Measurements from ENCODE around the gene ACSL6.

ACSL6 gene

DNA sequence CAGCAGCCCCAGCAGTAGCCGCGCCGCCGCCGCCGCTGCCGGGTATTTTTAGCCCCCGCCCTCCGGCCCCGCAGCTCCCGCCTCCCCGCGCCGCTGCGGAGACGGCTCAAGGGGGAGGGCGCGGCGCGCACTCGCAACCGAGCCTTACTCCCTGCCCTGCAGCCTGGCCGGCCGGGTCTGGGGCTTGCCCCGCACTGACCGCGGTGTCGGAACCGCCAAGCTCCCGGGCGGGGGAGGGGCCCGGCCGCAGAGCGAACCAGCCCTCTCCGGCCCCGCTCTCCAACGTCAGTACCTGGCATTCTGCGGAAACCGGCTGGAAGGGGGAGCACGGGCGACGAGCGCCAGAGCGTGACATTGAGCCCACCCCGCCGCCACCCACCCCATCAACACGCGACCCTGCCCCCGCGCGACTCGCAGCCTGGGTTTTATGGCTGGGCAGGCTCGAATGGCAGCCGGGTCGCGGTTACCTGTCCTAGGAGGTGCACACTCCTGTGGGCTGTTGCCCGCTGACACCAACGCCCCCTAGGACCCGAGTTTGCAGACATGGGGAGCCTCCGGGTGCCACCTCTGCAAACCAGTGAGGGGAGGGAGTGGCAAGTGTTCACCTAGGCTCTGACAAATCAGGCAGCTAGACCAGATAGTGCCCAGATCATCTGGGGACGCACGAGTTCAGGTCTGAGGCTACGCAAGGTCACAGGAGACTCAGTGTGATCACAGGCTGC is at the start of gene ACSL6:
Gene ACSL6, minus strand, starts transcription at position 37 of the 722 bp plus-strand sequence. CDS start 105 bp downstream, outside the sequence.
- Histone ChIP-seq H3K27me3 (ENCODE audit: control insufficient read depth in 2 of 2, insufficient read depth in 2 of 2, low read length in 2 of 2) (peaks cover 22 to 25% of the 10 kb centered on the region in 2 donors), H3K4me3 (ENCODE audit: low read length in 2 of 2) (peak within 1 kb of the TSS; percentile 48 to 64), H3K9me3 (ENCODE audit: control insufficient read depth in 2 of 2, low read length in 2 of 2) (no peaks in the 10 kb centered on the region), H3K4me1 (ENCODE audit: control insufficient read depth in 2 of 2, insufficient read depth in 2 of 2, low read length in 2 of 2) (no peaks in the 10 kb centered on the region), H3K36me3 (ENCODE audit: control insufficient read depth in 2 of 2, insufficient read depth in 2 of 2, low read length in 2 of 2) (no peaks in the 10 kb centered on the region), H3K9ac (ENCODE audit: low read depth in 1 of 2, low read length in 2 of 2) (peak within 1 kb of the TSS in 1 of 2 donors; percentile 40), H3K27ac (ENCODE audit: low read depth in 2 of 2, low read length in 2 of 2) (no peak within 1 kb of the TSS)

- peaks cover 0 to 2% of the 10 kb centered on the region in 2 donors for H3K27me3 ChIP-seq (ENCODE audit: control insufficient read depth in 2 of 2, insufficient read depth in 2 of 2, low read length in 2 of 2)
- H3K4me1 ChIP-seq (ENCODE audit: control insufficient read depth in 2 of 2, insufficient read depth in 2 of 2, low read length in 2 of 2): no peaks in the 10 kb centered on the region
- H3K4me3 ChIP-seq (ENCODE audit: low read length in 2 of 2): no peak within 1 kb of the TSS
- no peak within 1 kb of the TSS for H3K27ac ChIP-seq (ENCODE audit: low read depth in 2 of 2, low read length in 2 of 2)
- H3K36me3 ChIP-seq (ENCODE audit: control insufficient read depth in 2 of 2, insufficient read depth in 2 of 2, low read length in 2 of 2): no peaks in the 10 kb centered on the region
- H3K9me3 ChIP-seq (ENCODE audit: control insufficient read depth in 2 of 2, low read length in 2 of 2): no peaks in the 10 kb centered on the region
- H3K9ac ChIP-seq (ENCODE audit: low read depth in 1 of 2, low read length in 2 of 2): no peak within 1 kb of the TSS
Observed at GRCh38 chr5:132060501-132061161, 49.2 kb upstream of the ACSL6 start, which contains the start of gene IL3. Gene IL3, plus strand, starts transcription at chr5:132060655. Its CDS starts 52 bp downstream, at chr5:132060707.

- Histone ChIP-seq H3K36me3 (ENCODE audit: control insufficient read depth in 2 of 2, insufficient read depth in 2 of 2, low read length in 2 of 2) (no peaks in the 10 kb centered on the region), H3K27me3 (ENCODE audit: control insufficient read depth in 2 of 2, insufficient read depth in 2 of 2, low read length in 2 of 2) (peaks cover 0 to 2% of the 10 kb centered on the region in 2 donors), H3K4me3 (ENCODE audit: low read length in 2 of 2) (no peak overlapping the region)
Observed at GRCh38 chr5:132059696-132060500, 48.4 kb upstream of the ACSL6 start.

DNA sequence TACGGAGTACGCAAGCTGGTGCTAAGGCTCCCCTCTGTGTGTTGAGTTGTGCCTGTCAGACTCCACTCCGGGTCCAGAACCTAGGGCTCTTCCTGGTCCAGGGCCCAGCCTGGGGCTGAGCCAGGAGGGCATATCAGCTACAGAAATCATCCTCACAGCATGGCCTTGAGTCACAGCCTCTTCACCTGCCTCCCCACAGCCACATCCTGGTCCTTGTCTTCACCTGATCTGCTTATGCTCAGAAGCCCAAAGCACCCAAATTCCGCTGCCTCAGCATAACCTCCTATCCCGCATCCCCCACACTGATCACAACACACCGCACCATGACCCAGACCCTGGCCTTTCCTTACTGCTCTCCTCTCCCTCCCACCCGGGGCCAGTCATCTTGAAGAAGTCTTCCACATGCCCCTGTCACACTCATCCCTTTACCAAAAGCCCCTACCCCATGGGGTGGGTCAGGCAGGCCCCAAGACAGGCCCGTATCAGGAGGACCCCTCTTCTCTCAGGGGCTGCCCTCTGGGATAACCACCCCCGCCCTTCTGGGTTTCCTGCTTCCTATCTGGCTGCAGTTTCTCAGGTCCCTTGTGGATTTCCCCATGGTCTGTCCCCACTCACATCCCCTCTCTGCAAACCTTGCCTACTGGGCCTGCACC is 47.7 kb upstream of the ACSL6 start:
- peaks cover 0 to 2% of the 10 kb centered on the region in 2 donors for H3K27me3 ChIP-seq (ENCODE audit: control insufficient read depth in 2 of 2, insufficient read depth in 2 of 2, low read length in 2 of 2)

More at GRCh38 chr5:132059696-132060500, 48.4 kb upstream of the ACSL6 start:
- no peak overlapping the region for H3K9ac ChIP-seq (ENCODE audit: low read depth in 1 of 2, low read length in 2 of 2)
- no peaks in the 10 kb centered on the region for H3K4me1 ChIP-seq (ENCODE audit: control insufficient read depth in 2 of 2, insufficient read depth in 2 of 2, low read length in 2 of 2)
- H3K27ac ChIP-seq (ENCODE audit: low read depth in 2 of 2, low read length in 2 of 2): no peak overlapping the region
- H3K9me3 ChIP-seq (ENCODE audit: control insufficient read depth in 2 of 2, low read length in 2 of 2): no peaks in the 10 kb centered on the region

DNA sequence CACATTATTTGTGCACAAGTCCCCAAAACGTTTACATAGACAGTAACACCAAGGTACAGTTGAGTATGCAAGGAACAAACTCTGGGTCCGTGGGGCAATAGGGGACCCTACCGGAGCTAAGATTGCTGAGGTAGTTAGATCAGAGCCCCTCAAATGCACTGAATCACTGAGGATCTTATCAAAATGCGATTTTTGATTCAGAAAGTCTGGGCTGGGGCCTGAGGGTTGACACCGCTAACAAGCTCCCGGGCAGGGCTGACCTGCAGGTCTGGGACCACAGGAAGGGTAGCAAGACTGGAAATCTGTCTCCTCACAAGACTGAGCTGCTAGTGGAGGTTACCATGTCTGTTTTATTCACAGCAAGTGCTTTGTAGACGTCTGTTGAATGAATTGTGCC is 47.2 kb upstream of the ACSL6 start:
- no peaks in the 10 kb centered on the region for H3K4me1 ChIP-seq (ENCODE audit: control insufficient read depth in 2 of 2, insufficient read depth in 2 of 2, low read length in 2 of 2)
- H3K4me3 ChIP-seq (ENCODE audit: low read length in 2 of 2): no peak overlapping the region
- H3K9ac ChIP-seq (ENCODE audit: low read depth in 1 of 2, low read length in 2 of 2): no peak overlapping the region
- no peak overlapping the region for H3K27ac ChIP-seq (ENCODE audit: low read depth in 2 of 2, low read length in 2 of 2)
- peaks cover 0 to 2% of the 10 kb centered on the region in 2 donors for H3K27me3 ChIP-seq (ENCODE audit: control insufficient read depth in 2 of 2, insufficient read depth in 2 of 2, low read length in 2 of 2)
- no peaks in the 10 kb centered on the region for H3K9me3 ChIP-seq (ENCODE audit: control insufficient read depth in 2 of 2, low read length in 2 of 2)
- no peaks in the 10 kb centered on the region for H3K36me3 ChIP-seq (ENCODE audit: control insufficient read depth in 2 of 2, insufficient read depth in 2 of 2, low read length in 2 of 2)

More for the DNA sequence above, 47.7 kb upstream of the ACSL6 start:
- Histone ChIP-seq H3K9ac (ENCODE audit: low read depth in 1 of 2, low read length in 2 of 2) (no peak overlapping the region), H3K27ac (ENCODE audit: low read depth in 2 of 2, low read length in 2 of 2) (no peak overlapping the region), H3K4me3 (ENCODE audit: low read length in 2 of 2) (no peak overlapping the region), H3K36me3 (ENCODE audit: control insufficient read depth in 2 of 2, insufficient read depth in 2 of 2, low read length in 2 of 2) (no peaks in the 10 kb centered on the region), H3K9me3 (ENCODE audit: control insufficient read depth in 2 of 2, low read length in 2 of 2) (no peaks in the 10 kb centered on the region), H3K4me1 (ENCODE audit: control insufficient read depth in 2 of 2, insufficient read depth in 2 of 2, low read length in 2 of 2) (no peaks in the 10 kb centered on the region)

- peaks cover 0 to 2% of the 10 kb centered on the region in 2 donors for H3K27me3 ChIP-seq (ENCODE audit: control insufficient read depth in 2 of 2, insufficient read depth in 2 of 2, low read length in 2 of 2)
- no peaks in the 10 kb centered on the region for H3K36me3 ChIP-seq (ENCODE audit: control insufficient read depth in 2 of 2, insufficient read depth in 2 of 2, low read length in 2 of 2)
- H3K27ac ChIP-seq (ENCODE audit: low read depth in 2 of 2, low read length in 2 of 2): no peak overlapping the region
- H3K9me3 ChIP-seq (ENCODE audit: control insufficient read depth in 2 of 2, low read length in 2 of 2): no peaks in the 10 kb centered on the region
- H3K4me3 ChIP-seq (ENCODE audit: low read length in 2 of 2): no peak overlapping the region
- H3K4me1 ChIP-seq (ENCODE audit: control insufficient read depth in 2 of 2, insufficient read depth in 2 of 2, low read length in 2 of 2): no peaks in the 10 kb centered on the region
- no peak overlapping the region for H3K9ac ChIP-seq (ENCODE audit: low read depth in 1 of 2, low read length in 2 of 2)
Observed at GRCh38 chr5:132057498-132058255, 46.2 kb upstream of the ACSL6 start.

DNA sequence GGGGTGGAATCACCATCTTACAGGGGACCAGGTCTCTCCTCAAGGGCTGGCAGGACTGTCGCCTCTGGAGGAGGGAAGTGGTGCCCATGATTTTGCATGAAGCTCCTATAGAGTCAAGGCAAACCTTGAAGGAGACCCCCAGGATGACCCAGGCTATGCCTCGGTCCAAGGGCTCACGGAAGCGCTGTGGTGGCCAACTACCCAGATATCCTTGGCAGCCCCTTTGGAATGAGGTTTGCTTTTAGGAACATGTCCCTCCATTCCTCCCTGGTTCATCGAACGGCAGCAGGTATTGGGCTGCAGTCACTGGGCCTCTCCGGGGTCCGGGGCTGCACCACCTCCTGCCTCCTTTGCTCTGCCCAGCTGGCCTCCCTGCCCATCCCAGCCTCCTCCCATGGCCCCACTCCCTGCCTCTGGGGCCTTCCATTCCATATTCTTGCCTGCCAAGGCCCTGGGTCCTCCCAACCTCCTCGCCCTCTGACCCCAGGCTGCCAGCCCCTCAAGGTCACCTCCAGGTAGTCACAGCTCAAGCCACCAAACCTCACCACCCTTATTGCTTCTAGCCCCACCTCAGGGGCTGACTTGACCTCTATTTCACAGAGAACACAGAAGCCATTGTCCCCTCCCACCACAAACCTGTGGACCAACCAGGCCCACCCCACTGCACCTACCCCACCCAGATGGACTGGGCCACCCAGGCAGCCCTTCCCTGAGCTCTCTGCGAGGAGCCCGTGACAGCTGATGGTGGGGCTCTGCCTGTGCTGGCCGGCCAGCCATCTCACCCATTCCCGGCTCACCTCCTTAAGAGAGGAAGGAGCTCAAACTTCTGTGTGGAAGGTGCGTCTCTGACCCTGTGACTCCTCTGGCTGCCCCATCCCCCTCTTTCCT is 45.4 kb upstream of the ACSL6 start:
- Histone ChIP-seq H3K27ac (ENCODE audit: low read depth in 2 of 2, low read length in 2 of 2) (no peak overlapping the region), H3K9ac (ENCODE audit: low read depth in 1 of 2, low read length in 2 of 2) (no peak overlapping the region), H3K27me3 (ENCODE audit: control insufficient read depth in 2 of 2, insufficient read depth in 2 of 2, low read length in 2 of 2) (peaks cover 0 to 2% of the 10 kb centered on the region in 2 donors), H3K36me3 (ENCODE audit: control insufficient read depth in 2 of 2, insufficient read depth in 2 of 2, low read length in 2 of 2) (no peaks in the 10 kb centered on the region), H3K4me3 (ENCODE audit: low read length in 2 of 2) (no peak overlapping the region), H3K4me1 (ENCODE audit: control insufficient read depth in 2 of 2, insufficient read depth in 2 of 2, low read length in 2 of 2) (no peaks in the 10 kb centered on the region), H3K9me3 (ENCODE audit: control insufficient read depth in 2 of 2, low read length in 2 of 2) (no peaks in the 10 kb centered on the region)

DNA sequence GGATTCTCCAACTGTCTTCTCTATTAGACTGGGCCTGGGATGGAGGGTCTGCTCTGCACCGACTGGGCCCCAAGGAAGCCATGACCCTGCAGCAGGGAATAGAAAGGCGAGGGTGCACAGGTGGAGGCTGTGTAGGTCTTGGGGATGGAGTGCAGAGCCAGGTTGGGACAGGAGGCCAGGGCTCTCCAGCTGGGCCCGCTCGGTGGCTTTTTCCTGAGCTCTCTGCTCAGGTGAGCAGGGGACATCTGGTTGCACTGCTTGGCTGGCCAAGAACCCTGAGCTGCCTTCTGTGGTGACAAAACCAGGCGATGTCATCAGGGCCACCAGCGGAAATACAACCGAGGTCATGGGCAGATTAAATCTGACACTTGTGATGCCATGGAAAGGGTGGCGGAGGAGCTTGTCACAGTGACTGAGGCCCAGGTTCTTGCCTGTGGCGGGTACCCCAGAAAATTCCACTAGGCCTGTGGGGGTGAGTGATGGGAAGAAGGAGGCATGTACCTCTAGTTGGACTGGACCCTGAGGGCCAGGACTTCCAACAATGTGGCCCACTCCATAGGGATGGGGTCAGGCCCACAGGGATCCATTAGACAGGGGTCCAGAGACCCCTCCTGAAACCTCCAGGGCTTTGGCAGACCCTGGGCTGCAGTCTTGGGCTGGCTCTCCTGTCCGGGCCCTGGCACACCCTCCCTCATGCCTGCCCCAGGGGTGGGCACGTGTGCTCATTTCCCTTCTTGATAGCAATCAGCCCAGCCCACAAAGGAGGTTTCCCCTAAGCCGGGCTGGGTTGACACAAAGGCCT is 44.6 kb upstream of the ACSL6 start:
- no peaks in the 10 kb centered on the region for H3K9me3 ChIP-seq (ENCODE audit: control insufficient read depth in 2 of 2, low read length in 2 of 2)

More for the DNA sequence above, 44.6 kb upstream of the ACSL6 start:
- Histone ChIP-seq H3K4me1 (ENCODE audit: control insufficient read depth in 2 of 2, insufficient read depth in 2 of 2, low read length in 2 of 2) (no peaks in the 10 kb centered on the region), H3K27me3 (ENCODE audit: control insufficient read depth in 2 of 2, insufficient read depth in 2 of 2, low read length in 2 of 2) (peaks cover 0 to 2% of the 10 kb centered on the region in 2 donors), H3K4me3 (ENCODE audit: low read length in 2 of 2) (no peak overlapping the region), H3K9ac (ENCODE audit: low read depth in 1 of 2, low read length in 2 of 2) (no peak overlapping the region), H3K36me3 (ENCODE audit: control insufficient read depth in 2 of 2, insufficient read depth in 2 of 2, low read length in 2 of 2) (no peaks in the 10 kb centered on the region), H3K27ac (ENCODE audit: low read depth in 2 of 2, low read length in 2 of 2) (no peak overlapping the region)

Data from mucosa of rectum (tissue), 2 donors.